SK-N-SH (cell line): Measurements from ENCODE around the gene MYO1E. TPM values are rescaled to one million over a fixed set of nuclear protein-coding genes. Genes with fewer than 3 reads are reported as not detected.

Experiments used
- CTCF ChIA-PET: fragments of 300-600, 350-600 bp; formaldehyde crosslinking; extraction: SDS; loops from one replicate; lab custom pipeline; 2021; lab: Yijun Ruan, JAX
- POLR2A ChIA-PET: fragments of 350-600 bp; sonication (Branson Sonifier 250); formaldehyde crosslinking; extraction: SDS; loops from one replicate; lab custom pipeline; 2020; ENCODE audit warnings: antibody characterized with exemption, inconsistent platforms; lab: Yijun Ruan, JAX
- DNase-seq: peaks from one replicate; pipeline ENCODE4 v3.0.0; 2012
- H2AFZ ChIP-seq: fragments of 200-600 bp; sonication (generic); 2 replicates; pipeline ENCODE4 v1.8.1; 2016; ENCODE audit warnings: antibody characterized with exemption, mild to moderate bottlenecking, low read depth
- H3F3A ChIP-seq: fragments of 200-600 bp; sonication (generic); replicated peaks from 2 replicates; pipeline ENCODE3; 2016; ENCODE audit warnings: antibody characterized with exemption, mild to moderate bottlenecking; ENCODE audit not compliant: insufficient read depth
- H3K27ac ChIP-seq, 2 experiments: fragments of 200-500 bp in 1 of 2; fragments of 200-600 bp in 1 of 2; sonication (Bioruptor generic) in 1 of 2; sonication (generic), shearing (Covaris generic) in 1 of 2; 2 replicates each; pipeline versions ENCODE4 v1.5.1 to v1.6.1; 2014 to 2016; ENCODE audit warnings: low read depth in 2 of 2, inconsistent platforms in 1 of 2, low read length in 1 of 2, mild to moderate bottlenecking in 1 of 2, mixed read lengths in 1 of 2
- H3K27me3 ChIP-seq: fragments of 200-600 bp; sonication (generic), shearing (Covaris generic); 2 replicates; pipeline ENCODE4 v1.6.1; 2016; ENCODE audit warnings: mixed run types; ENCODE audit not compliant: insufficient read depth
- H3K36me3 ChIP-seq, 2 experiments: fragments of 200-500 bp in 1 of 2; fragments of 200-600 bp in 1 of 2; sonication (Bioruptor generic) in 1 of 2; sonication (generic) in 1 of 2; replicated peaks in 1 of 2; 2 replicates each; pipeline versions ENCODE3 to v1.5.1; 2014 to 2016; ENCODE audit warnings: low read length in 1 of 2, mild to moderate bottlenecking in 1 of 2; ENCODE audit not compliant: insufficient read depth in 2 of 2, control insufficient read depth in 1 of 2
- H3K4me1 ChIP-seq, 2 experiments: fragments of 200-500 bp in 1 of 2; fragments of 200-600 bp in 1 of 2; sonication (Bioruptor generic) in 1 of 2; sonication (generic), shearing (Covaris generic) in 1 of 2; 2 replicates each; pipeline versions ENCODE4 v1.5.1 to v1.6.1; 2014 to 2016; ENCODE audit warnings: low read depth in 1 of 2, low read length in 1 of 2, mixed run types in 1 of 2; ENCODE audit not compliant: insufficient read depth in 2 of 2, control insufficient read depth in 1 of 2
- H3K4me2 ChIP-seq: fragments of 200-600 bp; sonication (generic), shearing (Covaris generic); 2 replicates; pipeline ENCODE4 v1.6.1; 2017; ENCODE audit warnings: mixed run types
- H3K4me3 ChIP-seq, 2 experiments: fragments of 200-500 bp in 1 of 2; fragments of 200-600 bp in 1 of 2; sonication (Bioruptor generic) in 1 of 2; sonication (generic), shearing (Covaris generic) in 1 of 2; 2 replicates each; pipeline versions ENCODE4 v1.5.1 to v1.8.1; 2014 to 2016; ENCODE audit warnings: low read depth in 2 of 2, inconsistent platforms in 1 of 2, low read length in 1 of 2, mild to moderate bottlenecking in 1 of 2, mixed read lengths in 1 of 2, moderate library complexity in 1 of 2
- H3K79me2 ChIP-seq: fragments of 200-600 bp; sonication (generic); 2 replicates; pipeline ENCODE4 v1.8.1; 2017; ENCODE audit warnings: mild to moderate bottlenecking; ENCODE audit not compliant: insufficient read depth
- H3K9ac ChIP-seq: fragments of 200-600 bp; sonication (generic); 2 replicates; pipeline ENCODE4 v1.6.1; 2017; ENCODE audit warnings: mixed run types
- H3K9me2 ChIP-seq: fragments of 200-600 bp; sonication (generic); 2 replicates; pipeline ENCODE4 v1.6.1; 2017; ENCODE audit warnings: mixed run types
- H3K9me3 ChIP-seq: fragments of 200-600 bp; sonication (generic); 2 replicates; pipeline ENCODE4 v1.6.1; 2017; ENCODE audit warnings: mixed run types, mild to moderate bottlenecking, moderate library complexity
- H4K20me1 ChIP-seq: fragments of 200-600 bp; sonication (generic); 2 replicates; pipeline ENCODE4 v1.6.1; 2017; ENCODE audit warnings: mild to moderate bottlenecking, mixed run types; ENCODE audit not compliant: insufficient read depth
- ELF1 ChIP-seq: IDR thresholded peaks from 2 replicates; pipeline ENCODE4 v1.4.0; 2012
- FOXM1 ChIP-seq: IDR thresholded peaks from 2 replicates; pipeline ENCODE4 v1.4.0; 2012; ENCODE audit warnings: low read depth, mild to moderate bottlenecking
- GABPA ChIP-seq: IDR thresholded peaks from 2 replicates; pipeline ENCODE4 v1.4.0; 2012; ENCODE audit warnings: low read depth, mild to moderate bottlenecking
- GATA2 ChIP-seq: sonication (generic); formaldehyde crosslinking; IDR thresholded peaks from 2 replicates; pipeline ENCODE4 v1.5.0; 2020; ENCODE audit warnings: mild to moderate bottlenecking, missing genetic modification reagents
- IRF3 ChIP-seq: fragments of 150-350 bp; IDR thresholded peaks from 2 replicates; pipeline ENCODE4 v1.6.1; 2016; ENCODE audit warnings: mild to moderate bottlenecking, low read depth, low read length
- MAX ChIP-seq: IDR thresholded peaks from 2 replicates; pipeline ENCODE4 v1.4.0; 2012; ENCODE audit warnings: low read depth
- MEF2A ChIP-seq: IDR thresholded peaks from 2 replicates; pipeline ENCODE4 v1.4.0; 2012; ENCODE audit warnings: low read depth, borderline replicate concordance
- NFIC ChIP-seq: IDR thresholded peaks from 2 replicates; pipeline ENCODE4 v1.4.0; 2012; ENCODE audit warnings: borderline replicate concordance
- PBX3 ChIP-seq: IDR thresholded peaks from 2 replicates; pipeline ENCODE4; 2012
- POLR2AphosphoS5 ChIP-seq: IDR thresholded peaks from 2 replicates; pipeline ENCODE4 v1.6.1; 2012; ENCODE audit warnings: low read depth, low read length
- RAD21 ChIP-seq: IDR thresholded peaks from 2 replicates; pipeline ENCODE4 v1.6.1; 2012; ENCODE audit warnings: mild to moderate bottlenecking, low read length
- RCOR1 ChIP-seq: fragments of 150-350 bp; IDR thresholded peaks from 2 replicates; pipeline ENCODE4 v1.6.1; 2017; ENCODE audit warnings: antibody characterized with exemption, low read length
- REST ChIP-seq: IDR thresholded peaks from 2 replicates; pipeline ENCODE4 v1.6.1; 2012; ENCODE audit warnings: mild to moderate bottlenecking, low read depth, low read length, moderate library complexity
- RXRA ChIP-seq: IDR thresholded peaks from 2 replicates; pipeline ENCODE4 v1.4.0; 2012; ENCODE audit warnings: low read depth, mild to moderate bottlenecking, borderline replicate concordance
- SMC3 ChIP-seq: IDR thresholded peaks from 2 replicates; pipeline ENCODE4 v1.6.1; 2012; ENCODE audit warnings: low read depth, low read length, improper control_type of control experiment
- USF1 ChIP-seq: IDR thresholded peaks from 2 replicates; pipeline ENCODE4 v1.4.0; 2012; ENCODE audit warnings: low read depth, borderline replicate concordance
- USF2 ChIP-seq: fragments of 150-350 bp; IDR thresholded peaks from 2 replicates; pipeline ENCODE4 v1.6.1; 2017; ENCODE audit warnings: antibody characterized with exemption, low read length, low read depth, borderline replicate concordance
- WGBS: methylation state at CpG from one replicate; pipeline ENCODE4 v1.1.6; 2017; ENCODE audit warnings: low lambda C conversion rate; 5-methylcytosine and 5-hydroxymethylcytosine counted together
- polyA plus RNA-seq, 3 experiments: library from polyadenylated mRNA; depleted of rRNA; stranded (reverse); fragments of >200 nt; gene quantifications; 2 replicates each; pipeline ENCODE4 v1.2.3, GENCODE V29; 2012

MYO1E gene
- polyA plus RNA-seq, 1 of the 3 experiments (the other 2 are of a cell fraction): 9.7 TPM

GRCh38 chr15:59159210-59159609 lies 213.5 kb downstream of the MYO1E start:
- Histone ChIP-seq H3K27me3 (no peaks in the 10 kb centered on the region), H3K9ac (no peak overlapping the region), H3K4me1 (no peaks in the 10 kb centered on the region; a peak in 1 of 4 replicates), H3K79me2 (no peaks in the 10 kb centered on the region), H3F3A (no peaks in the 10 kb centered on the region), H3K9me3 (no peaks in the 10 kb centered on the region), H3K36me3 (peaks cover 3 to 26% of the 10 kb centered on the region in 2 experiments)
- DNase-seq: no peak
- CTCF ChIA-PET: interaction anchor here (1.0 to 6.0 kb wide), 3 partner anchors 332 to 374 kb away, joined by 3 to 52 read pairs (median 6); no protein-coding TSS in a partner anchor
- TF ChIP-seq RXRA (no peak), SMC3 (no peak), NFIC (no peak), IRF3 (no peak), RCOR1 (no peak), GABPA (no peak), RAD21 (no peak), ELF1 (no peak), POLR2AphosphoS5 (no peak), MEF2A (no peak), USF2 (no peak)
- TF ChIP-seq, all 33 proteins: peak for 0
- POLR2A ChIA-PET: no interaction called here
- Histone ChIP-seq H3K27ac (no peak overlapping the region), H3K4me3 (no peak overlapping the region), H3K9me2 (no peaks in the 10 kb centered on the region), H2AFZ (no peak overlapping the region), H3K4me2 (no peak overlapping the region), H4K20me1 (no peaks in the 10 kb centered on the region)
- 91% methylated on average over 9 of the region's 9 CpGs for WGBS

GRCh38 chr15:59158701-59159034 lies 214.0 kb downstream of the MYO1E start:
- peaks cover 3 to 26% of the 10 kb centered on the region in 2 experiments for H3K36me3 ChIP-seq
- H3K27me3 ChIP-seq: no peaks in the 10 kb centered on the region
- CTCF ChIA-PET: interaction anchor here (1.0 to 6.0 kb wide), 4 partner anchors 253 to 375 kb away, joined by 3 to 52 read pairs (median 6); no protein-coding TSS in a partner anchor
- no peak overlapping the region for H3K4me3 ChIP-seq
- H4K20me1 ChIP-seq: no peaks in the 10 kb centered on the region
- H2AFZ ChIP-seq: no peak overlapping the region
- no peaks in the 10 kb centered on the region for H3K9me3 ChIP-seq
- TF ChIP-seq RCOR1 (no peak), POLR2AphosphoS5 (no peak), USF1 (no peak), PBX3 (no peak), MAX (no peak), REST (no peak), SMC3 (no peak), NFIC (no peak), FOXM1 (no peak), RAD21 (no peak), GATA2 (CRISPR knock-in tag) (no peak)
- no peak for DNase-seq
- whole genome bisulfite sequencing: 97% methylated on average over 7 of the region's 7 CpGs
- no peak overlapping the region for H3K27ac ChIP-seq
- no peak overlapping the region for H3K9ac ChIP-seq
- H3K9me2 ChIP-seq: no peaks in the 10 kb centered on the region
- H3F3A ChIP-seq: no peaks in the 10 kb centered on the region
- H3K79me2 ChIP-seq: no peaks in the 10 kb centered on the region
- POLR2A ChIA-PET: no interaction called here
- H3K4me2 ChIP-seq: no peak overlapping the region
- no peaks in the 10 kb centered on the region; a peak in 1 of 4 replicates for H3K4me1 ChIP-seq
